Loucy (cell line): ENCODE data around the gene SET.

ENCODE experiments used
- CTCF ChIP-seq: fragments of 200-600 bp; sonication (generic); conservative IDR thresholded peaks from 2 replicates; pipeline ENCODE4 v1.5.1; 2014; ENCODE audit warnings: mild to moderate bottlenecking, antibody characterized with exemption, low read length
- EZH2phosphoT487 ChIP-seq: fragments of 200-600 bp; IDR thresholded peaks from 2 replicates; pipeline ENCODE4 v1.6.1; 2018; ENCODE audit warnings: antibody characterized with exemption, mild to moderate bottlenecking, moderate library complexity, borderline replicate concordance

GRCh38 chr9:128718047-128718446, 29.0 kb downstream of the SET start:
- TF ChIP-seq CTCF (no peak), EZH2phosphoT487 (no peak)
